GM12891 (cell line): Measurements from ENCODE around the gene NPHP4.

Experiments
- DNase-seq: peaks from one replicate; pipeline ENCODE4 v3.0.0; 2011; ENCODE audit warnings: low spot score; ENCODE audit not compliant: insufficient read length
- FAIRE-seq: peaks from 2 replicates; lab custom pipeline; 2011; peaks lifted over from hg19 to GRCh38; lab: Jason Lieb, UNC
- PAX5 ChIP-seq: IDR thresholded peaks from 2 replicates; pipeline ENCODE4 v1.6.1; 2011; ENCODE audit warnings: low read length, moderate library complexity, mild to moderate bottlenecking; ENCODE audit not compliant: insufficient read depth, severe bottlenecking
- POLR2A ChIP-seq: IDR thresholded peaks from 2 replicates; pipeline ENCODE4 v1.6.1; 2011; ENCODE audit warnings: low read depth, low read length, control low read depth
- POLR2AphosphoS5 ChIP-seq: IDR thresholded peaks from 2 replicates; pipeline ENCODE4 v1.6.1; 2011; ENCODE audit warnings: low read depth, low read length, control low read depth
- POU2F2 ChIP-seq: IDR thresholded peaks from 2 replicates; pipeline ENCODE4 v1.6.1; 2011; ENCODE audit warnings: low read depth, mild to moderate bottlenecking, control low read depth, low read length, moderate library complexity
- SPI1 ChIP-seq: IDR thresholded peaks from 2 replicates; pipeline ENCODE4 v1.6.1; 2011; ENCODE audit warnings: low read depth, low read length, control low read depth
- TAF1 ChIP-seq: IDR thresholded peaks from 2 replicates; pipeline ENCODE4 v1.6.1; 2011; ENCODE audit warnings: low read depth, low read length, control low read depth

Gene NPHP4

GRCh38 chr1:6003568-6004411 lies 11.6 kb upstream of the NPHP4 start:
- DNase-seq = no peak
- TF ChIP-seq SPI1 (no peak), PAX5 (no peak), POLR2AphosphoS5 (no peak), POU2F2 (no peak), POLR2A (no peak), TAF1 (no peak)

GRCh38 chr1:6002714-6003501 lies 10.7 kb upstream of the NPHP4 start:
- DNase-seq = no peak
- no peak for FAIRE-seq
- no peak for TF ChIP-seq POLR2A
- TF ChIP-seq POLR2AphosphoS5 = no peak
- no peak for TF ChIP-seq PAX5
- no peak for TF ChIP-seq SPI1
- no peak for TF ChIP-seq POU2F2
- no peak for TF ChIP-seq TAF1

More at GRCh38 chr1:6003568-6004411, 11.6 kb upstream of the NPHP4 start:
- FAIRE-seq = no peak

- TF ChIP-seq POLR2A (no peak), POU2F2 (no peak), TAF1 (no peak), POLR2AphosphoS5 (no peak), SPI1 (no peak), PAX5 (no peak)
- DNase-seq (no peak), FAIRE-seq (no peak)
Observed at GRCh38 chr1:6001992-6002576, 9.9 kb upstream of the NPHP4 start.

GRCh38 chr1:6000444-6001288 lies 8.4 kb upstream of the NPHP4 start:
- DNase-seq (no peak), FAIRE-seq (no peak)
- TF ChIP-seq POLR2AphosphoS5 (no peak), POU2F2 (no peak), SPI1 (no peak), TAF1 (no peak), PAX5 (no peak), POLR2A (no peak)

- DNase-seq = no peak
- TF ChIP-seq SPI1 (no peak), POLR2A (no peak), POLR2AphosphoS5 (no peak), PAX5 (no peak)
- FAIRE-seq = no peak
Observed at GRCh38 chr1:5999711-6000443, 7.7 kb upstream of the NPHP4 start.

- no peak for TF ChIP-seq POLR2A
- no peak for TF ChIP-seq SPI1
- no peak for TF ChIP-seq POU2F2
- TF ChIP-seq TAF1 = no peak
- no peak for TF ChIP-seq POLR2AphosphoS5
- no peak for TF ChIP-seq PAX5
- DNase-seq (no peak), FAIRE-seq (no peak)
Observed at GRCh38 chr1:5998906-5999301, 6.7 kb upstream of the NPHP4 start.

- no peak for TF ChIP-seq TAF1
- TF ChIP-seq POU2F2 = no peak
- no peak for TF ChIP-seq POLR2AphosphoS5
- no peak for TF ChIP-seq POLR2A
- no peak for TF ChIP-seq PAX5
- DNase-seq (no peak), FAIRE-seq (no peak)
Observed at GRCh38 chr1:5998051-5998905, 6.1 kb upstream of the NPHP4 start.
